ENCODE data around the gene MAP4.

DNA sequence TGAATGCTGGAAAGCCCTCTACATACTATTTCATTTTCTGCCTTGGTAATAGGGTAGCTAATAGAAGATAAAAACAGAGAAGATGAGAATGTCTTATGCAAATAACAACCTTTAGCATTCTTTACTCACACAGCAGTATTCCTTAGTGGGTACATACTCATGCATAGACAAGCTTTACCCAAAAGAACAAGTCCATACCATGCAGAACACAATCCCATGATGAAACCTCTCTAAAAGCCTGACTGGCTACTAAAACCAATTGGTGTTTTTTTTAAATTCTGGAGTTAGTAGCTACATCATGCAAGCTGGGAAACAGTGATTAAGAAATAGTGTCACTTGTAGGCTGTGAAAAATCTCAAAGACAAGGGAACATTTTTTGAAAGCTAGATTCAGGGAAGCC lies 108.4 kb downstream of the MAP4 start:
- TF ChIP-seq, protein P1, sequence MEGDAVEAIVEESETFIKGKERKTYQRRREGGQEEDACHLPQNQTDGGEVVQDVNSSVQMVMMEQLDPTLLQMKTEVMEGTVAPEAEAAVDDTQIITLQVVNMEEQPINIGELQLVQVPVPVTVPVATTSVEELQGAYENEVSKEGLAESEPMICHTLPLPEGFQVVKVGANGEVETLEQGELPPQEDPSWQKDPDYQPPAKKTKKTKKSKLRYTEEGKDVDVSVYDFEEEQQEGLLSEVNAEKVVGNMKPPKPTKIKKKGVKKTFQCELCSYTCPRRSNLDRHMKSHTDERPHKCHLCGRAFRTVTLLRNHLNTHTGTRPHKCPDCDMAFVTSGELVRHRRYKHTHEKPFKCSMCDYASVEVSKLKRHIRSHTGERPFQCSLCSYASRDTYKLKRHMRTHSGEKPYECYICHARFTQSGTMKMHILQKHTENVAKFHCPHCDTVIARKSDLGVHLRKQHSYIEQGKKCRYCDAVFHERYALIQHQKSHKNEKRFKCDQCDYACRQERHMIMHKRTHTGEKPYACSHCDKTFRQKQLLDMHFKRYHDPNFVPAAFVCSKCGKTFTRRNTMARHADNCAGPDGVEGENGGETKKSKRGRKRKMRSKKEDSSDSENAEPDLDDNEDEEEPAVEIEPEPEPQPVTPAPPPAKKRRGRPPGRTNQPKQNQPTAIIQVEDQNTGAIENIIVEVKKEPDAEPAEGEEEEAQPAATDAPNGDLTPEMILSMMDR (IDR thresholded peaks at IDR 0.05): no peak
- TF ChIP-seq EZH2 (IDR thresholded peaks at IDR 0.05) (no peak), EZH2phosphoT487 (IDR thresholded peaks at IDR 0.05) (no peak)

All from neural progenitor cell (in vitro differentiated cells).